GM21723 (cell line): ENCODE measurements around the gene SOX13.

Experiments used
- ATAC-seq: cut with Tn5 transposase; IDR thresholded peaks from one replicate; pipeline ENCODE4 v1.9.1; 2021; ENCODE audit warnings: mild to moderate bottlenecking, moderate library complexity; ENCODE audit not compliant: unreplicated experiment

The SOX13 gene

DNA sequence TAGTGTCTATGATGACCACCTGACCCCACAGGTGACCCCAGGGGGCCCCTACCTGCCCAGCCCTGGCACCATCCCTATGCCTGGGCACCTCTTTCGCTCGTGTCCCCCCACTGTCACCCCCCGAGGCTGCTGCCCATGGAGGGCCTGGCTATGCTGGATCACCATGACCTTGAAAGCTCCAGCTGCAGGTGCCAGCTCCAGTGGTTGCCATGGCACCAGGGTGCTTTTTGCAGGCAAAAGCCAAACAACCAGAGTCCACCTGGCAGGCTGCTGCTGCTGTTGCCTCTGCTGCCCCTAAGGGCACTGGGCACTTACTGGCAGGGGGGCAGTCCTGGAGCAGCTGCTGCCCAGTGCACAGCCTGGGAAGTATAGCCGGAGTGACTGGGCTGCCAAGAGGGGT, 57.3 kb downstream of the SOX13 start:
- ATAC-seq = no peak

DNA sequence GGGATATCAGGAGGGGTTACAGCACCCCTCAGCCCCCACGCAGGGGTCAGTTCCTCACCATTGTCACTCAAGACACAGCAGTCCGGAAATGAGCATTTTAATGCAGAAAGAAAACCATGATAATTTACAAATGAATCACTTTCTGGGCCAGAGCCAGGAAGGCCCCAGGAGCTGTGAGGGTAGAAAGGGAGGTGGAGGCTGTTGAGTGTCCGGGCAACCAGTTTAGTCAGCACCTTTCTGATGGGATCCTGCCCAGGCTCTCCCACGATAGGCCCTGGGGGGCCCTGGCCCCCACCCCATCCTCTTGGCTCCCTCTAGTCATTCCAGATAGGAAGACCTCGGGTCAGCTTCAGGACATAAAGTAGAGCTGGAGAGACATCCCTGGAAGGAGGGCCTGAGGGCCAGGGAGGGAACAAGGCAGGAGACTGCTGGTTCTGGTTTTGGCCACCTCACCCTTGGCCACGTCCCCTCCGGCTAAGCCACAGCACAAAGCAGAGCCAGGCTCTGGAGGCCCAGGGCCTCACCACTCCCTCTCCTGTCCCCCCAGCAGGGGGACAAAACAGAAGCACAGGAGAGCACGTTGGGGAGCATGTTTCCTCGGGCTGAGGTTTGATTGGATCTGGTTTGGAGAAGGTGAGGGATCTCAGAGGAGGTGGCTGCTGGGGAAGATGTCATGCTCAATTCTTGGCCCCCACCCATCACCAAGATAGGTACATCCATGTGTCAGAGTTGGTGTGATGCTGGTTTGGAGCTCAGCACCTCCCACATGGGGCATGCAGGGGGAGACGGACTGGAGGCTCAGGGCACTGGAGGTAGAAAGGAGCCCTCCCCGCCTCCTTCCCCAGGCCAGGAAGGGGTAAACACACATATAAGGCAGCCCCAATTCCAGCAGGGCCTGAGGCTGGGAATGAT, 58.3 kb downstream of the SOX13 start:
- no peak for ATAC-seq

DNA sequence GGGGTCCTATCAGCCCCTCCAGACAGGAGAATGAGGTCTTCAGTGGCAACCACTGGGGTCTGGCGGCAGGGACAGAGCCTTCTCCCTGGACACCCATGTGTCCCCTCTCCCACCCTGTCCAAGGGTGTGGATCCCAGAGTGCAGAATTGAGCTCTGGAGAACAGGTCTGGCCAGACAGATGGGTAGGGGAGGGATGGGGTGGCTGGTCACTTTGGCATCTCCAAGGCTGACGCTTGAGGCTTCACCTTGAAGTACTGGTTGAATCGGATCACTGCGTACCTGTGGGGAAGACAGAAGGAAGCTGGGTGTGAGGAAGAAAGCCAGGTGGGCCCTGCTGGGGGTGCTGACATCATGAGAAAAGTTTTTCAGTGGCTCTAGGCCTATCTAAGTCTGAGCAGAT, 59.1 kb downstream of the SOX13 start:
- ATAC-seq = no peak

DNA sequence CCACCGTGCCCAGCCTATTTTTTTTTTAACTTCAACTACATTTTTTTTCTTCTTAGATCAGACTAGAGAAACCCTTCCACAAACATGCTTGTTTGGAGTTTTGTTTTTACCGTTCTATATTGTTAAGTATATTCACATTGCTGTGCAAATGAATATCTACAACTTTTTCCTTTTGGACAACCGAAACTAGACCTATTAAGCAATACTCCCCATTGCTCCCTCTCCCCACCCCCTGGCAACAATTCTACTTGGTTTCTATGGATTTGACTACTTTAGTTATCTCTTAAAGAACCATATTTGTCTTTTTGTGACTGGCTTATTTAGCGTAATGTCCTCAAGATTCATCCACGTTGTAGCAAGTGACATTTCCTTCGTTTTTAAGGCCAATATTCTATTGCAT, 59.8 kb downstream of the SOX13 start:
- ATAC-seq = no peak

DNA sequence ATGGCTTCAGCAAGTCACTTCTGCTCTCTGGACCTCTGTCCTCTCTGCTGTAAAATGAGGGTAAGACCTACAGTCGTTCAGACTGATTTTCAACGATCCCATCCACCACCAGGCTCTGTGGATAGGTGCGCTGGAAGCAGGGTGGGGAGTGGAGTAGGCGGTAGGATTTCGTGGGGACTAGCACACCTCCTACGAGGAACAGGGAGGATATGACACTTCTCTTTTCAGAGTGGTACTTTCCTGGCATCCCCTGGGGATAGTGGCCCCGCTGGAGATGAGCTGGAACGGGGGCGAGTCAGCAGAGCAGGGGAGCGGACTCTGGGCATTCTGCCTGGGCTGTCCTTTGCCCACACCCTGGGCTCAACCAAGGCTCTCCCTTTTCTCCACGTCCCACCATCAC, 61.2 kb downstream of the SOX13 start:
- ATAC-seq = no peak

DNA sequence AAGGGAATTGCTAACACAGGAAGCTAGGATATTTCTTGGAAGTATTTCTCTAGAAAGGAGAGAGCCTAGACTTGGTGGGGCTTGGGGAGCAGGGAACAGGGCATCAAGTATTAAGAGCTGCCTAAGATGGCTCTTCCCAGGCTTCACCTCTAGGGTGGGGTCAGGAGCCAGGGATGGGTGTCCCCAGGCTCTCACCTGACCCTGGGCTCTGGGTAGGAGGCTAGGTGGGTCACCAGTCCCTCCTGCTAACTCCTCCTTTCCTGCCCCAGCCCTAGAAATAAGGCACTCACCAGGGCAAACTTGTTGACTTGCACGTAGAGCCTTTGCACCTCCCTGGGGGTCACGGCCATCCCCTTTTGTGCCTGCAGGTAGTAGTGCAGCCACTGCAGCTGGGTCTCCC, 63.9 kb downstream of the SOX13 start:
- ATAC-seq = no peak

DNA sequence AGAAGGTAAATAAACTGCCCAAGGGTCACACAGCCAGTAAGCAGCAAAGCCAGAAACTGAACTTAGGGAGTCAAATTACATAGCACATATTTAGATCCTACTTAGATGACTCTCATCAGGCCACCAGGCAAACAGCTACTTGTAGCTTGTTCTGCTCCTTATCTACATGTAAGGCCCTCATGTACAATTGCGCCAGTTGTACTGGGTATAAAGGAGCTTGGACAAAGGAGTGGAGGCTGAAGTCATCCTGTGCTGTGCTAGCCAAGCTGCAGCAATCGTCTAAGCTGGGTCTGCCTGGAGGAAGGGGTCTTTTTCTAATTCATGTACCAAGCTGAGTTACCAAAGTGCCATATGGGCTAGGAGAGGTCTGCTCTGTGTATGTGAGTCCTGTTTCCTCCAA, 66.2 kb downstream of the SOX13 start:
- no peak for ATAC-seq

DNA sequence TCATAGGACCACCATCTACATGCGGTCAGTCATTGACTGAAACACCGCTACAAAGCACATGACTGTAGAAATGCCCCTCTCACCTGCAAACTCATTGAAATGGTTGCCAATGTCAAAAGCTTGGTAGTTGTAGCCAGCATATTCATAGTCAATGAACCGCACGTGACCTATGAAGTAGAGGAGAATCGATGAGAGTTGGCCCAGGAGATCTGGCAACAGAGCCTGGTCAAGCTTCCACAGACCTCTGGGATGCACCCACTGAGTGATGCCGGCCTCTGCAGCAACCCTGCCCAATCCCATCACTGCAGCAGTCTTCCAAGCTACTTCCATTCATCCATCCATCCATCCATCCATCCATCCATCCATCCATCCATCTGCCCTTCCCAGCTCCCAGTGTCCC, 67.0 kb downstream of the SOX13 start:
- ATAC-seq = no peak

DNA sequence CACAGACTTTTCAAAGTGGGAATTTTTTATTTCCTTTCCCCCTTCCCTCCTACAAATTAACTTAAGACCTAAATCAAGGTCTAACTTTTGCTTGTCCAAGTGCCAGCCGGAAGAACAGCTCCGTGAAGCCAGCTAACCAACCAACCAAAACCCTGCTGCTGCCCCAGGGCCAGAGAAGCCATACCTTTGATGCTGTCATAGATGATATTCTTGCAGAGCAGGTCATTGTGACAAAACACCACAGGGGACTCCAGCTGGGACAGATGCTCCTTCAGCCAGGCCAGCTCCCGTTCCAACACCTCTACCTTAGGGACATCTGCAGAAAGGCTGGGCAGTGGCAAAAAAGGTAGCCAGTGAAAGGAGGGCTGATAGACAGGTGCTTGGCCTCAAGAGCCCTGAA, 68.2 kb downstream of the SOX13 start:
- ATAC-seq = no peak

DNA sequence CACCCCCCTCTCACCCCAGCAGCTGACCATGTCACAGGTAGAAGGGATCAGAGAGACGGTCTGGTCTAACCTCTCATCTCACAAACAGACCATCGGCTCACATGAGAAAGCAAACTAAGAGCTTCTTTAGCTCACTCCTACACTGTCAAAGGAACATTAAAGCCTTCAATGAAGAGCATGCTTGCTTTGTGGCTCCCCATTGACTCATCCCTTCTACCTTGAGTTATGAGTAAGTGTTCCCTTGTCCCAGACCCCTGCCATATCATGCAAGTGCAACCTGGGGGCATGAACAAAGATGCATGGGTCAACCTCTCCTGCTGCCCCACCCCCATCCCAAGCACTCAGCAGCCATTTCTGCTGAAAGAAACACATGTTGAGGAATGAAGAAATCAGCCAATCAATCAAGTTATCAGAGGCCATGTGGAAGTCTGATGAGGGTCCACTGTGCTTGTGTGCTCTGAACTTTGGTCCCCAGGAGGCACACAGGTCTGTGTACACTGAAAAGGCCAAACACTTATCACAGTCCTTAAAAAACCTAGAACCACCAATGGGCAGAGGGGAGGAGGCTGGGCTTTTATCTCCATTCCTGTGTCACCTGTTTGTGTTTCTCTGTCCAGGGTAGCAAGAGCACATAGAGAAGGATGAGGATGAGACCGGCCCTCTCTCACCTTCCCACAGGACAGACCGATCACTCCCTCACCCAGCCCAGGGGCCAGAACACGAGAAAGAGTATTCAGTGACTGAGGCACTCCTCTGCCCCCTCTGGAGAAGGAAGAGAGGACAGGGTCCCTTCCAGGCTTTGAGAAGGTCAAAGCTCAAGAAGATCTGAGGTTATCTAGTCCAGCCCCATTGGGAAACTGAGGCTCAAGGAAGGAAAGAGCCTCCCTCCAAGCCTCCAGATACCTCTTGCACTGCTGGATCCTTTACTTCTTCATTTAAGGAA, 69.4 kb downstream of the SOX13 start:
- ATAC-seq = no peak

DNA sequence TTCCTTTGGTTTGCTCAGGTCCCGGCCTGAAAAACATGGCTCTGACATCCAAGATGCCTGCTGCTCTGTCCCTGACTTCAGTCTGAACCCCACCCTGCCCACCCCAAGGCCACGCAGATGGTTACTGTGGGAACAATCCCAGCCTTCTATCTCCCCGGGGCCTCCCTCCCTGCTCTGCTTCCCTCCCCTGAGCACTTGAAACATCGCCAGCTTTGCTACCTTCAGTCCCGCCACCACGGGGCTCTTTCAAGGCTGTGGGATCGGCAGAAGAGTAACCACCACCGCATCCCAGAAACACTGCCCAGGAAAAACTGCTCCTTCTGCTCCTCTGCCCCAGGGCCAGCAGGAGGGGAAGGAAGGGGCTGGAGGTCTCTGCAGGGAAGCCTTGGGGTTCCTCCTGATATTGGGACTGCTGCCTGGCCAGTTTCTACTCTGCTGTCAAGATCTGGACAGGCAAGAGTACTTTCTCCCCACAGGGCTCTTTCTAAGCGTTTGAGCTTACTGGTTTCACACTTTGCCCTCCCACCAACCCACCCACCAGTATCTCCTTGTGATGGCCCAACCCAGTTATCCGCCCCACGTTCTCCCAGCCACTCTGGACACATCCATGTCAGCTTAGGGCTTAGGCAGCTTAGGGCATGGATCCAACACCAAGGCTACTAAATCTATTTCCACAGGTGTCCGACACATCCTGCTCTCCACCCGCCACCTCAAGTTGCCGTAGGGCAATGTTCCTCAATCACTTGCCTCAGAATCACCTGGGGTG, 70.5 kb downstream of the SOX13 start:
- ATAC-seq = no peak

DNA sequence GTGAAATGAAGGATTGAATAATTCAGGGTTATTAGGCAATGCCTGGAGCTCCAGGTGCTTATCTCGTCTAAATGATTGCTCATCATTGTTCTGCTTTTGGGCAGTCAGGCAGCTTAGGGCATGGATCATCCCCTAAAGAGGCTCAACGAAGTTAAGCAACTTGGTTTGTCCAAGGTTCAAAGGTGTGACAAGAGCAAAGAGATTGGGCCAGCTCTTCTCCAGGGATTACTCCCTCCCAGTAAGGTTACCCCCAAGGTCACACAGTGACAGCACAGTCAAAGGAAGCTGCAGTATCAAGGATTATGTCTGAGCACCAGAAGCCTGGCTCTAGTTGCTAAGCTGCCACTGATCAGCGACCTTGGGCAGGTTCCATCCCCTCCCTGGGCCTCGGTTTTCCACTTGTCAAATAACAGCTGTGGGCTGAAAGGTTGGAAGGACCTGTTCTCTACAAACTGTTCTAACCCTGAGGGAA, 72.2 kb downstream of the SOX13 start:
- no peak for ATAC-seq

DNA sequence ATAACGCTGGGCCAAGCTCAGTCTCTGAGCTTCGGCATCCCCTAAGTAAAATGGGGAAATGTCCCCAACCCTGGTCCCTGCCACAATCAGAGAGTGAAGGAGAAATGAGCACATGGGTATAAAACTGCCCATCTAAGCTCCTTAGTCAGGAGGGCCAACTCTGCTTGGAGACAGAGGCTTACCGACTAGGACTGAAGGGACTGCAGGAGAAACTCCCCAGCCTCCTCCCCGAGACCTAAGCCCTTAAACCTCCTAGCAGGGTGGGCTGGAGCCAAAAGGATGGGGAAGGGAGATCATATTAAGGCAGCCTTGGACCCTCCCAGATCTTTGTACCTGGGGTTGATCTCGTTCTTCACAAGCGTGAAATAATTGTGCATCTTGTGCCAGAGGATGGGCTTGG, 73.4 kb downstream of the SOX13 start:
- no peak for ATAC-seq

DNA sequence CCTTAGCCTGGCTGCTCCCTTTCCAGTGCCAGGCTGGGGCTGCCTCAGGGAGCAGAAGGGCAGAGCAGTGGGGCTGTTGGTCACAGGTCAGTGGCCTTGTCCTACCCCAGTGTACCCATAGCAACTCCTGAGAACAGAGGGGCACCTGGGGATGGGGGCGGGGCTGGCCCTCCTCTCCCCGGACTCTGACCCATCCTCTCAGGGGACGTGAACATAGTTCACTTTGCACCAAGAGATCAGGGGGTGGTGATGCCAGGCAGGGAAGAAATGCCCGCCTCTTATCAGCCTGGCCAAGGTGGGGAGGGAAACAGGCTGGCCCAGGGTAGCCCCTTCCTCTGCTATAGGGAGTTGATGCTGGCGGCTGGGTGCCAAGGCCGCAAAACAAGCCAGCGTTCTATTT, 74.0 kb downstream of the SOX13 start:
- no peak for ATAC-seq

DNA sequence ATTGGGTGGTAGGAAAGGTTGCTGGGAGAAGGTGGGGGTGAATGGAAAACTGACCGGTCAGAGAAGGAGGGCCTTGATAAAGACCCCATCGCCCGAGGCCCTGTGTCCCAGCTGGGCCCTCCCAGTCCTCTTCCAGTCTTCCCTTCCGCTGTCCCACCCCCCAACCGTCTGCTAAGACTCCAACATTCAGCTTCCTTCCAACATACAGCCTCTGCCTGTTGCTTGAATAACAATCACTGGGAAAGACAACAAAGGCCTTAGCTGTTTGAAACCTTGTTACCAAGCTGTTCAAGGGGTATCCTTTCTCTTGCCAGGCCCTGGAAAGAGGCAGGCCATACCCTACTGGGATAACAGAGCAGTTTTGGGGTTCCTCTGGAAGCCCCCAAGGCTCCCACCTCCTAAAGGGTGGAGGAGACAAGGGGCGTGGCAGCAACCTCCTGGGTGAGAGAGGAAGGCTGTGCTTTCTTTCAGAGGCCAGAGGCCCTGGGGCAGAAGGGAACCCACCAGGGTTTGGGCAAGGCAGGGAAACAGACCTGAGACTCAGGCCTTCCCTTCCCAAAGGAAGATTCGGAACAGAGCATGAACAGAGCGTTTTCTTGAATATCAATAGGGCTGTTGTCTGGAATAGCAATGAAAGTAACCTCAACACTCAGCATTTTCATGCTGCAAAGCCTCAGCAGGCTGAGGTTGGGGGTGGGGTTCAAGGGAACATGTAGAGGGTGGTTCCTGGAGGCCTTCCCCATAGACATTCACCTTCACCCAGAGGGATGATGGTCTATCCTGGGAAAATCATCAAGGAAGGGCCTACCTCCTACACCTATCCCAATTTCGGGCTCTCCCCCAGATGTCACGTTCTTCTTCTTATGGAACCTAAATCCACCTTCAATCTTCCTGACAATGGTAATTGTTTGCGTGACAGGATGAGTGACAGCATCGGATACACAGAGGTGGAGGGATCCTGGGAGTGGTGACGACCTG, 74.8 kb downstream of the SOX13 start:
- no peak for ATAC-seq

DNA sequence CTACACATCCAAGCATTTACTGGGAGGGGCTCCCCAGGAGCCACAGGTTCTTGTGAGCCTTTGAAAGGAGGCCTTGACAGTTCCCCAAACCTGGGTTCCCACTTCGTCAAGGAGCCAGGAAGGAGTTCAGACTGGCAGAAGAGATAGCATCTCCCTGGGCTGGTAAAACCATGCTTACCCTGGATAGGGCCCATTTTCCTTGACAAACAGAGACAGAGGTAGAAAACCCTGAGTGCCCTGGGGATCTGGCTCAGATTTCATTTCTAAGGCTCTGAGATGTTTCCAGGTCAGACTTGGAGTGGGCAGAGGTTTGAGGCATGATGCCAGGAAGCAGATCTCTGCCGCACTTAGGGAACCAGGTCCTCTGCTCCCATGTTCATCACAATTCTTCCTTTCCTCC, 76.2 kb downstream of the SOX13 start:
- no peak for ATAC-seq

DNA sequence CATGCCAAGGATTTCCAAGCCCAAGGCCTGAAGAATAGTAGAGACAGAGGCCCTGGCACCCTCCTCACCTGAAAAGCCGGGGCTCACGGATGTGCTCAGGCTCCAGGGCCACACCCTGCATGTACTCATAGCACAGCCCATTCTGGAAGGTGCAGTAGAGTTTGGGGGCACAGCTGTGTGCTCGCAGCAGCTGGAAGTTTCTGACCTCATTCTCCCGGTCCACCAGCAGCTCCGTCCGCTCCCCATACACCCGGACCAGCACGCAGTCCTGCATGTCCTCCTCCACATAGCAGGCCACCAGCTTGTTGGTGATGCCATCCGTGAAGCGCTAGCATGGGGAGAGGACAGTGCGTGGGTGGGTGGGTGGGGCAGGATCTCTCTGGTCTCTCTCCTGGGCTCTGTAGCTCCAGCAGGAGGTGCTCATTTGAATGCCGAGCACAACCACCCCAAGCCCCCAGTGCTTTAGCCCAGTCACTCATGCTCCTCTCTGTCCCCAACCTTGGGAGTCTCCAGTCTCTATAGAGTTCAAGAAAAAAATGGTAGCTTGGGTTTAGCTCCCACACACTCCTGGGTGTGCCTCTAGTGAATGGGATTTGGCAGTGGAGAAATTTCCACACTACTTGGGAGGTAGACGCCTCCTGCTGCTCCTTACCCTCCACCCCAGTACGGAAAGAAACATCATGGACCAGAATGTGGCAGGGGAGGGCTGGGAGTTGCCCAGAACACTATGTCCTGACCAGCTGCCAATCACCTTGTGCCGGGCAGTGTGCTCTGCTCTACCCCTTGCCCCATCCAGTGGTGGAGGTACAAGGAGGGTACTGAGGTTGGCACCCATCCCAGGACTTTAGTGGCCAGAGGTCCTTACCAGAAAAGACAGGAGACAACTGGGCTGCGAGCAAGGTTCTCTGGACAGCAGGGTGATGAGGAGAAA, 77.0 kb downstream of the SOX13 start:
- no peak for ATAC-seq

DNA sequence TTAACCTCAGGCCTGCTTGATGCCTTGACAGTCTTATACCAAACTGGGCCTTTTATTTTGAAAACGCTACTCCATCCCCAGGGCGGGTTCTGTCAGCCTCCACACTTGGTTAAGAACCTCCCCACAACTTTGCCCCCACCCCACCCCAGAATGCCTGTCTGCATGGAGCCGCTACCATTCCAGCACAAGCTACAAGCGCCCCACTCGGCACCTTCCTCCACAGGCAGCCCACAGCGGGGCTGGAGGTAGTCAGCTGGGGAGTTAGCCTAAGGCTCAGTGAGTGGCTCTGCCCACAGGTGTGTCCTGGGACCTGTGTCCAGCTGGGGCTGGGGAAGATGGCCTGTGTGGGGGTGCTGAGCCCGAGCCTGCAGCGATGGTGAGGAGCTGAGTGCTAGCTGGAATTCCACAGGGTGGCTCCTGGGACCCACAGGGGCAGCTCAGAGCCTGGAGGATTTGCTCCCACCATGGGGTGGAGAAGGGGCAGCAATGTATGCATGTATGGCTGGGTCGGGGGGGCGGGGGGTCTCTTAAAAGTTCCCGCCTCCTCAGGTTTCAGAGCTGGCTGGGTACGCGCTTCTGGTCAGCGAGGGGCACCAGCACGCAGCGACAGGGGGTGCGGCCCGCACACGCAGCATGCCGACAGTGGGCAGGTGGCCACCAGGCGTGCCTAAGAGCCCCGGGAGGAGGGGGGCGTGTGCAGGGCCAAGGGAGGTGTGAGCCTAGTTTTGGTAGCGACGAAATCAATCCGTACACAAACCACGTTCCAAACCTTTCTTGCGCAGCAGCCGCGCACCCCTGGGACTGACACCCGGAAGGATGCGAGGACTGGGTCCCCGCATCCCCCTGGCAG, 78.0 kb downstream of the SOX13 start:
- no peak for ATAC-seq
